Measurements from ENCODE around the gene SLC24A3.

The SLC24A3 gene

GRCh38 chr20:19212469-19212815 is at the start of gene SLC24A3:
TSS of gene SLC24A3 (plus strand) at chr20:19212642.
- peaks cover 45% of the 10 kb centered on the region for H3K27me3 ChIP-seq (ENCODE audit: insufficient read depth, low read length)
- H2AFZ ChIP-seq (ENCODE audit: low read depth, low read length), result peak within 1 kb of the TSS; percentile 54
- no peaks in the 10 kb centered on the region for H3K4me1 ChIP-seq (ENCODE audit: insufficient read depth, low read length)
- H3K4me3 ChIP-seq (ENCODE audit: low read length), result peak within 1 kb of the TSS; percentile 47
- H3K9me3 ChIP-seq (ENCODE audit: low read length), result no peaks in the 10 kb centered on the region
- no peaks in the 10 kb centered on the region for H3K36me3 ChIP-seq (ENCODE audit: insufficient read depth, low read length)

- Histone ChIP-seq H3K36me3 (ENCODE audit: insufficient read depth, low read length) (no peaks in the 10 kb centered on the region), H3K27me3 (ENCODE audit: insufficient read depth, low read length) (no peaks in the 10 kb centered on the region), H3K4me1 (ENCODE audit: insufficient read depth, low read length) (no peaks in the 10 kb centered on the region), H2AFZ (ENCODE audit: low read depth, low read length) (no peak overlapping the region), H3K4me3 (ENCODE audit: low read length) (no peak overlapping the region), H3K9me3 (ENCODE audit: low read length) (no peaks in the 10 kb centered on the region)
Observed at GRCh38 chr20:19170148-19170547, 42.3 kb upstream of the SLC24A3 start.

- H3K9me3 ChIP-seq (ENCODE audit: low read length), result no peaks in the 10 kb centered on the region
- H3K36me3 ChIP-seq (ENCODE audit: insufficient read depth, low read length), result no peaks in the 10 kb centered on the region
- H3K4me3 ChIP-seq (ENCODE audit: low read length), result no peak overlapping the region
- no peaks in the 10 kb centered on the region for H3K27me3 ChIP-seq (ENCODE audit: insufficient read depth, low read length)
- peaks cover 5% of the 10 kb centered on the region for H3K4me1 ChIP-seq (ENCODE audit: insufficient read depth, low read length)
- no peak overlapping the region for H2AFZ ChIP-seq (ENCODE audit: low read depth, low read length)
Observed at GRCh38 chr20:19172637-19173036, 39.8 kb upstream of the SLC24A3 start.

- no peak overlapping the region for H3K4me3 ChIP-seq (ENCODE audit: low read length)
- no peaks in the 10 kb centered on the region for H3K27me3 ChIP-seq (ENCODE audit: insufficient read depth, low read length)
- H3K4me1 ChIP-seq (ENCODE audit: insufficient read depth, low read length), result peaks cover 5% of the 10 kb centered on the region
- no peak overlapping the region for H2AFZ ChIP-seq (ENCODE audit: low read depth, low read length)
- H3K36me3 ChIP-seq (ENCODE audit: insufficient read depth, low read length), result no peaks in the 10 kb centered on the region
- no peaks in the 10 kb centered on the region for H3K9me3 ChIP-seq (ENCODE audit: low read length)
Observed at GRCh38 chr20:19176470-19177052, 35.9 kb upstream of the SLC24A3 start.

- H3K36me3 ChIP-seq (ENCODE audit: insufficient read depth, low read length), result no peaks in the 10 kb centered on the region
- H3K9me3 ChIP-seq (ENCODE audit: low read length), result no peaks in the 10 kb centered on the region
- H3K27me3 ChIP-seq (ENCODE audit: insufficient read depth, low read length), result no peaks in the 10 kb centered on the region
- peaks cover 2% of the 10 kb centered on the region for H3K4me1 ChIP-seq (ENCODE audit: insufficient read depth, low read length)
- no peak overlapping the region for H3K4me3 ChIP-seq (ENCODE audit: low read length)
- no peak overlapping the region for H2AFZ ChIP-seq (ENCODE audit: low read depth, low read length)
Observed at GRCh38 chr20:19181552-19181951, 30.9 kb upstream of the SLC24A3 start.

- no peaks in the 10 kb centered on the region for H3K4me1 ChIP-seq (ENCODE audit: insufficient read depth, low read length)
- no peak overlapping the region for H2AFZ ChIP-seq (ENCODE audit: low read depth, low read length)
- no peaks in the 10 kb centered on the region for H3K36me3 ChIP-seq (ENCODE audit: insufficient read depth, low read length)
- no peaks in the 10 kb centered on the region for H3K27me3 ChIP-seq (ENCODE audit: insufficient read depth, low read length)
- no peaks in the 10 kb centered on the region for H3K9me3 ChIP-seq (ENCODE audit: low read length)
- no peak overlapping the region for H3K4me3 ChIP-seq (ENCODE audit: low read length)
Observed at GRCh38 chr20:19185083-19185482, 27.4 kb upstream of the SLC24A3 start.

- Histone ChIP-seq H3K4me3 (ENCODE audit: low read length) (no peak overlapping the region), H3K4me1 (ENCODE audit: insufficient read depth, low read length) (no peaks in the 10 kb centered on the region), H3K27me3 (ENCODE audit: insufficient read depth, low read length) (no peaks in the 10 kb centered on the region), H3K36me3 (ENCODE audit: insufficient read depth, low read length) (no peaks in the 10 kb centered on the region), H3K9me3 (ENCODE audit: low read length) (no peaks in the 10 kb centered on the region), H2AFZ (ENCODE audit: low read depth, low read length) (no peak overlapping the region)
Observed at GRCh38 chr20:19193349-19193748, 19.1 kb upstream of the SLC24A3 start.

DNA sequence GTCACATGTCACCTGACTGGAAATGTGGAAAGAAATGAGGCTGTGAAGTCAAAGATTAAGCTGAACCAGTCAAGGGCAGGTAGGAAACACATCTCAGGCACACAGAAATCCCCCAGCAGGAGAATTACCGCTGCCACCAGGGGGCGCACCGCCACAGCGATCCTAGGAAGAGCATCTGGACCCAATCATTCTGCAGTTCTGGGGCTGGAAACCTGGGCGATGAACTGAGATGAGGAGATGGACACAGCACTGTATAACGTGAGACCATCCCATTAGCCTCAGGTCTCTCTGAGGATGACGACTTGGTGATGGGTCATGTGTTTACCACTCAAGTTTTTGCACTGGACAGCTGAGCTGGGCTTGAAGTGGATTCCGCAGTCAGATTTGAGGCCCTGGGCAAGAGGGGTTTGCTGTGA is 6.5 kb upstream of the SLC24A3 start:
- Histone ChIP-seq H2AFZ (ENCODE audit: low read depth, low read length) (no peak overlapping the region), H3K36me3 (ENCODE audit: insufficient read depth, low read length) (no peaks in the 10 kb centered on the region), H3K4me1 (ENCODE audit: insufficient read depth, low read length) (no peaks in the 10 kb centered on the region), H3K4me3 (ENCODE audit: low read length) (no peak overlapping the region), H3K9me3 (ENCODE audit: low read length) (no peaks in the 10 kb centered on the region), H3K27me3 (ENCODE audit: insufficient read depth, low read length) (peaks cover 15% of the 10 kb centered on the region)

DNA sequence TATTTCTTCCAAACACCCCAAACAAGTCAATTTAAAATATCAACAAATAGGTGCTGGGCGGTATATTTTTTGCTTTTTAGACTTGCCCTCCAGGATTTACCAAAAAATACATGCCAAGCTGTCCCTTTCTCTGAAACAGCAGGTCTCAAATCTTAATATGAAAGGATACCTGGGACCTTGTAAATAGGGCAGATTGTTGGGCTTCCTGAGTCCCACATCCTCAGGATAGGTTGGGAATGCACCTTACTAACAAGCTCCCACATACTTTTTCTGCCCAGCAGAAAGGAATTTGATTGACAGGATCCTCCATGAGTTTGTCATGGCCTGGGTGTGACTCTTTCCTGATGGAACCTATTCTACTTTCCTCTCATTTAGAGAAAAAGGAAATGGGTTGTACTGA is 4.9 kb upstream of the SLC24A3 start:
- Histone ChIP-seq H3K36me3 (ENCODE audit: insufficient read depth, low read length) (no peaks in the 10 kb centered on the region), H3K4me1 (ENCODE audit: insufficient read depth, low read length) (no peaks in the 10 kb centered on the region), H3K9me3 (ENCODE audit: low read length) (no peaks in the 10 kb centered on the region), H3K4me3 (ENCODE audit: low read length) (no peak overlapping the region), H2AFZ (ENCODE audit: low read depth, low read length) (no peak overlapping the region), H3K27me3 (ENCODE audit: insufficient read depth, low read length) (peaks cover 28% of the 10 kb centered on the region)

DNA sequence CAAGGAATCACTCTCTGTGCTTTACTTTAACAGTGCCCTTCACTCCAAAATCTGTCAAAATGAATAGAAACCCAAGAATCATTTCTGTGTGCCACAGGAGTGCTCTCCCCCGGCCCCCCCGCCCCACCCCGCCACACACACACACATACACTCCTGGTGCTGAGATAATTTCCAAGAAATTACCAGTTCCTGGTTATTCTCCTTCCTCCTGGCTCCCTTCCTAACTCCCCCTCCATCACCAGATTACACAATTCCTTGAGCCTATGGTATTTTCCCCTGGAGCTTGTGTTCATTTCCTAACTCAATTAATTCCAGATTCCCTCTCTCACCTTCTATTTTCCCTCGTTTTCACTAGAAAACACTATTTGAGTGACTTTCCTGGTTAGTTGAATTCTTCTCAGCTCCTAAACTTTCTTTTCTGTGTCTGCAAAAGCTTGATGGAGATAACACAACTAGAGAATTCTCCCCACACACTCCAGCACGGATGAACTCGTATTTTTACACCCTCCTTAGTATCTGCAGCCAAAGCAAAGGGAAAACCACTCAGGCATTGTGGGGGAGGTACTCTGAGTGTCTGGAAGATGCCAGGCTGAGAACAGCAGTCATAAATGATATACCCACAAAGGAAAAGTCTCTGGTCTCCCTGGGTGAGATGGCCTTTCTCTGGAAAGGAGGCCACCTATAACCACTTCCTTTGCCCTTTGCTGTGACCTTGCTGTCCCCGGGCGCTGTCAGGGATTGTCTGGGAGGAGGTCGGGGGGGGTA is 1.9 kb upstream of the SLC24A3 start:
- H3K4me3 ChIP-seq (ENCODE audit: low read length), result no peak overlapping the region
- H2AFZ ChIP-seq (ENCODE audit: low read depth, low read length), result no peak overlapping the region
- no peaks in the 10 kb centered on the region for H3K36me3 ChIP-seq (ENCODE audit: insufficient read depth, low read length)
- no peaks in the 10 kb centered on the region for H3K4me1 ChIP-seq (ENCODE audit: insufficient read depth, low read length)
- peaks cover 45% of the 10 kb centered on the region for H3K27me3 ChIP-seq (ENCODE audit: insufficient read depth, low read length)
- no peaks in the 10 kb centered on the region for H3K9me3 ChIP-seq (ENCODE audit: low read length)

DNA sequence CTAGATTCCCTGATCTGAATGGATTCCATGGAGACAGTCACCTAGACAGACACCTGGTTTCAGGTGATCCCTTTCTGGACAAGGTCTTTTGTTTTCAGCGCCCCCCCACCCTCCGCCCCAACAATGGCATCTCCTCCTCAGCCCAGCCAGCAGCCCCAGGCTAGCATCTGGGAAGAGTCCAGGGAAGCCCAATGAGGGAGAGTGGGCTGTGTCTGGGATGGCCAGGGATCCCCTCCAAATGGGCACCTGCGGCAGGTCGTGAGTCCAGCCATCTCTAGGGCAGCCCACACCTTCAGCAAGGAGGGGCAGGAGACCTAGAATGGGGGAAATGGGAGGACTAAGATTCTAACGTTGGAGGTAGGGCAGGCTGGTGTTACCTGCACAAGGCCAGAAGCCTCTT is 1.2 kb upstream of the SLC24A3 start:
- Histone ChIP-seq H3K9me3 (ENCODE audit: low read length) (no peaks in the 10 kb centered on the region), H3K4me3 (ENCODE audit: low read length) (no peak overlapping the region), H2AFZ (ENCODE audit: low read depth, low read length) (no peak overlapping the region), H3K36me3 (ENCODE audit: insufficient read depth, low read length) (no peaks in the 10 kb centered on the region), H3K4me1 (ENCODE audit: insufficient read depth, low read length) (no peaks in the 10 kb centered on the region), H3K27me3 (ENCODE audit: insufficient read depth, low read length) (peaks cover 45% of the 10 kb centered on the region)

DNA sequence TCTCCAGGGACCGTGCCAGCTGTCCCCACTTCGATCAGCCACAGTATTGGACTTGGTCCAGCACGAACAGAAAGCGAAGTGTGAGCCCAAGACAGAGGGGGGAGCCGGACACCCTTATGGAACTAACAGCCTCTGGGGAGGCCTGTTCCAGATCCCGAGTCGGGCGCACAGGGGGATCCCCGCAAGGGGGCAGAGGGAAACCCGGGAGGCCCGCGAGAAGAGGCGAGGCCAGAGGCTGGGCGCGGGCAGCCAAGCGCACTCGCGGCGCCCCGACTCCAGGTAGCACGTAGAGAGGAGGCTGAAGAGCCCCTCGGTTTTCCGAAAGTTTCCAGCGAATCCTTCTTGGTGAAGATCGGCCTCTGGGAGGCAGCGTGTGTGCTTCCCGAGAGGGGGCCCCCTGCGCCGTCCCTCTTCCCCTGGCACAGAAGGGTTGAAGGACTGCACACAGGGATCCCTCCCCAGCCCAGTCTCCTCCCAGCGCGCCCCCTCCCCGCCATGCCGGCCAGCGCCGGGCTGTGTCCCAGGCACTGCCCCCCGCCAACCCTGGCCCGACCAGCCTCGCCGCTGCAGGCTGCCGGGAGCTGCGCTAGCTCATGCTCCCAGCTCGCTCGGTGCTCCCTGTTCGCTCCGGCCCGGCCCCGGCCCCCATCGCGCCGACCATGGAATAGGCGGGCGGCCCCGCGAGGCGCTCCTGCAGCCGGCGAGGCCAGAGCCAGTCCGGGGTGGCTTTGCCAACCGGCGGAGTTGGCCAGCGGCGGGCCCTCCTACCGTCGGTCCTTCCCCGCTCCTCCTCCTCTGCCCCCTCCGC is 577 bp upstream of the SLC24A3 start:
- no peaks in the 10 kb centered on the region for H3K36me3 ChIP-seq (ENCODE audit: insufficient read depth, low read length)
- peak overlapping the region; percentile 54 for H2AFZ ChIP-seq (ENCODE audit: low read depth, low read length)
- peaks cover 45% of the 10 kb centered on the region for H3K27me3 ChIP-seq (ENCODE audit: insufficient read depth, low read length)
- peak overlapping the region; percentile 29 for H3K4me3 ChIP-seq (ENCODE audit: low read length)
- H3K9me3 ChIP-seq (ENCODE audit: low read length), result no peaks in the 10 kb centered on the region
- H3K4me1 ChIP-seq (ENCODE audit: insufficient read depth, low read length), result no peaks in the 10 kb centered on the region

GRCh38 chr20:19212821-19213502 is 520 bp downstream of the SLC24A3 start:
- Histone ChIP-seq H3K9me3 (ENCODE audit: low read length) (no peaks in the 10 kb centered on the region), H2AFZ (ENCODE audit: low read depth, low read length) (no peak overlapping the region), H3K4me3 (ENCODE audit: low read length) (peak overlapping the region; percentile 15), H3K4me1 (ENCODE audit: insufficient read depth, low read length) (no peaks in the 10 kb centered on the region), H3K27me3 (ENCODE audit: insufficient read depth, low read length) (peaks cover 45% of the 10 kb centered on the region), H3K36me3 (ENCODE audit: insufficient read depth, low read length) (no peaks in the 10 kb centered on the region)
